Measurements from ENCODE around the gene HSH2D. TPM values are rescaled to one million over a fixed set of nuclear protein-coding genes. Genes with fewer than 3 reads are reported as not detected.

Gene HSH2D
- total and polyA plus RNA-seq, 10 of the 15 experiments (the other 5 are each of a cell fraction or from before 2014, with no cell fraction given): 22.0 to 145 (median 89.3) TPM

GRCh38 chr19:16141043-16141442, 2.4 kb upstream of the HSH2D start (continued):
- TF ChIP-seq REST (IDR thresholded peaks at IDR 0.05; ENCODE audit: low read depth, low read length) (no peak), TCF3 (IDR thresholded peaks at IDR 0.05; ENCODE audit: borderline replicate concordance, insufficient read depth, low read depth, low read length) (peak; percentile 89), E4F1 (IDR thresholded peaks at IDR 0.05; ENCODE audit: borderline replicate concordance, partially characterized antibody) (no peak), PBX3 (IDR thresholded peaks at IDR 0.05; ENCODE audit: insufficient replicate concordance, low read depth, low read length) (peak; percentile 22), BMI1 (IDR thresholded peaks at IDR 0.05; ENCODE audit: borderline replicate concordance) (no peak), MTA2 (IDR thresholded peaks at IDR 0.05; ENCODE audit: low read depth) (peak; percentile 29; the same call in 1 of the 2 replicates), PKNOX1 (IDR thresholded peaks at IDR 0.05) (no peak), SIX5 (IDR thresholded peaks at IDR 0.05; ENCODE audit: low read depth, low read length, severe bottlenecking) (no peak), TCF7 (IDR thresholded peaks at IDR 0.05; ENCODE audit: borderline replicate concordance) (no peak), ZNF274 (IDR thresholded peaks at IDR 0.05; ENCODE audit: insufficient read depth, insufficient read length) (no peak), HSF1 (IDR thresholded peaks at IDR 0.05; ENCODE audit: low read depth, low read length) (no peak), ESRRA (IDR thresholded peaks at IDR 0.05; ENCODE audit: low read length) (peak; percentile 19; the same call in 1 of the 2 replicates), NR2C2 (IDR thresholded peaks at IDR 0.05; ENCODE audit: borderline replicate concordance, control insufficient read depth, insufficient read length, low read depth) (no peak), FOXK2 (IDR thresholded peaks at IDR 0.05) (no peak), WRNIP1 (IDR thresholded peaks at IDR 0.05; ENCODE audit: borderline replicate concordance, low read depth, low read length) (no peak)
